Body of pancreas (tissue), 4 donors: Measurements from ENCODE around the gene SLC16A5. TPM values are rescaled to one million over a fixed set of nuclear protein-coding genes. Genes with fewer than 3 reads are reported as not detected.
A peak's percentile ranks its signal among the peaks of the same experiment; 100 is the strongest.

Experiments
- ATAC-seq: fragments of 150-250 bp; one replicate; pipeline ENCODE4 v1.9.1; 2016
- DNase-seq, 4 donors: peaks; one replicate each; pipeline ENCODE4 v3.0.0-alpha.2; 2019
- H3K27ac ChIP-seq, 4 donors: fragments of 200-600 bp; sonication (generic); 1 replicate in 3 of 4; 2 replicates in 1 of 4; pipeline versions ENCODE4 v1.5.1 to v1.6.1; 2016 to 2019; ENCODE audit warnings: mild to moderate bottlenecking in 1 of 4, mixed read lengths in 1 of 4, moderate library complexity in 1 of 4
- H3K27me3 ChIP-seq, 2 donors: fragments of 200-600 bp; sonication (generic); one replicate each; pipeline ENCODE4 v1.6.0; 2016; ENCODE audit warnings: mild to moderate bottlenecking in 1 of 2
- H3K36me3 ChIP-seq, 2 donors: fragments of 200-600 bp; sonication (generic); replicated peaks in 1 of 2; 2 replicates each; pipeline ENCODE4 v1.5.1; 2016; ENCODE audit warnings: low read depth in 2 of 2; ENCODE audit not compliant: insufficient read depth in 1 of 2
- H3K4me1 ChIP-seq: fragments of 200-600 bp; sonication (generic); one replicate; pipeline ENCODE4 v1.6.0; 2016
- H3K4me3 ChIP-seq, 2 donors: fragments of 200-600 bp; sonication (generic); 1 replicate in 1 of 2; 2 replicates in 1 of 2; pipeline ENCODE4 v1.5.1; 2016 to 2019
- H3K9me3 ChIP-seq, 3 donors: fragments of 200-600 bp; sonication (generic); 1 replicate in 2 of 3; 2 replicates in 1 of 3; pipeline ENCODE4 v1.5.1; 2016
- CTCF ChIP-seq, 7 experiments: fragments of 450-650 bp in 4 of 7; fragments of 200-600 bp in 3 of 7; sonication (generic) in 3 of 7; IDR thresholded peaks; one replicate each; pipeline ENCODE4 v1.5.1; 2016 to 2019; ENCODE audit warnings: antibody characterized with exemption in 7 of 7
- POLR2A ChIP-seq, 3 donors: fragments of 450-650 bp; IDR thresholded peaks; one replicate each; pipeline ENCODE4 v1.6.1; 2016; ENCODE audit warnings: antibody characterized with exemption in 3 of 3, mild to moderate bottlenecking in 2 of 3
- WGBS, 2 donors: methylation state at CpG; one replicate each; pipeline ENCODE4 v1.1.5; 2017; 5-methylcytosine and 5-hydroxymethylcytosine counted together
- intact Hi-C: fragments of 100-400 bp; cut with DNase I; formaldehyde crosslinking; loops from one replicate; pipeline ENCODE4 v1.15.1; 2023
- total RNA-seq, 2 donors: library from RNA; depleted of rRNA; stranded (reverse); fragments of >200 nt; gene quantifications; one replicate each; pipeline ENCODE4 v1.1.0, GENCODE V29; 2016

Gene SLC16A5
- total RNA-seq, 2 donors from 2014 or later: 2.1 to 14.8 TPM

- Histone ChIP-seq H3K27me3 (no peaks in the 10 kb centered on the region), H3K9me3 (no peaks in the 10 kb centered on the region), H3K27ac (peak overlapping the region; percentile 40 to 78 (median 75)), H3K4me1 (peaks cover 32% of the 10 kb centered on the region), H3K36me3 (no peaks in the 10 kb centered on the region), H3K4me3 (no peak overlapping the region)
- no peak for ATAC-seq
- no peak for TF ChIP-seq CTCF (IDR thresholded peaks at IDR 0.05)
- no peak for TF ChIP-seq POLR2A (IDR thresholded peaks at IDR 0.05)
- intact Hi-C loops: no loop called here
- no peak for DNase-seq
- 63 to 85% methylated on average over 6 to 8 of the region's 8 CpGs for WGBS, 2 donors
Measured at GRCh38 chr17:75079023-75079373, 8.8 kb upstream of the SLC16A5 start.

GRCh38 chr17:75081611-75082540 lies 5.9 kb upstream of the SLC16A5 start:
- no peak for TF ChIP-seq POLR2A (IDR thresholded peaks at IDR 0.05)
- TF ChIP-seq CTCF (IDR thresholded peaks at IDR 0.05): no peak
- no peak for DNase-seq
- no peak for ATAC-seq
- Histone ChIP-seq H3K36me3 (no peaks in the 10 kb centered on the region), H3K9me3 (no peaks in the 10 kb centered on the region), H3K27me3 (no peaks in the 10 kb centered on the region), H3K4me1 (peaks cover 30% of the 10 kb centered on the region), H3K27ac (no peak overlapping the region), H3K4me3 (no peak overlapping the region)
- intact Hi-C loops: no loop called here
- 73 to 74% methylated on average over 10 to 13 of the region's 13 CpGs for WGBS, 2 donors

GRCh38 chr17:75082683-75083082 lies 5.1 kb upstream of the SLC16A5 start:
- H3K4me1 ChIP-seq: peaks cover 29% of the 10 kb centered on the region
- H3K27ac ChIP-seq: no peak overlapping the region
- no peak for TF ChIP-seq POLR2A (IDR thresholded peaks at IDR 0.05)
- no peak for TF ChIP-seq CTCF (IDR thresholded peaks at IDR 0.05)
- WGBS, 2 donors: 58 to 59% methylated on average over 6 of the region's 6 CpGs
- no peaks in the 10 kb centered on the region for H3K36me3 ChIP-seq
- H3K27me3 ChIP-seq: no peaks in the 10 kb centered on the region
- no peaks in the 10 kb centered on the region for H3K9me3 ChIP-seq
- ATAC-seq (no peak), DNase-seq (no peak)
- no peak overlapping the region for H3K4me3 ChIP-seq
- intact Hi-C loops: no loop called here

- peaks cover 26% of the 10 kb centered on the region for H3K4me1 ChIP-seq
- DNase-seq (peak in 1 of 4 donors; percentile 31), ATAC-seq (no peak)
- H3K27me3 ChIP-seq: no peaks in the 10 kb centered on the region
- H3K36me3 ChIP-seq: no peaks in the 10 kb centered on the region
- no peak overlapping the region for H3K4me3 ChIP-seq
- no peaks in the 10 kb centered on the region for H3K9me3 ChIP-seq
- WGBS, 2 donors: 55 to 70% methylated on average over 11 to 14 of the region's 14 CpGs
- intact Hi-C loops: no loop called here
- H3K27ac ChIP-seq: peak overlapping the region in 3 of 4 donors; percentile 16 to 73 (median 19)
- TF ChIP-seq POLR2A (IDR thresholded peaks at IDR 0.05) (no peak), CTCF (IDR thresholded peaks at IDR 0.05) (no peak)
Measured at GRCh38 chr17:75084039-75084660, 3.6 kb upstream of the SLC16A5 start.
